HFF-Myc (cell line): ENCODE results near the gene UNC13C.

ENCODE experiments used
- DNase-seq: peaks from one replicate; pipeline ENCODE4 v3.0.0-alpha.2; 2011; ENCODE audit warnings: low read depth; ENCODE audit errors: extremely low read depth
- H3K4me3 ChIP-seq: replicated peaks from 2 replicates; pipeline ENCODE4 v1.5.1; 2011; ENCODE audit warnings: low read depth, mild to moderate bottlenecking, control low read depth, low read length
- CTCF ChIP-seq: IDR thresholded peaks from 2 replicates; pipeline ENCODE4 v1.5.1; 2012; ENCODE audit warnings: mild to moderate bottlenecking, low read depth, low read length, control low read depth; ENCODE audit errors: missing control alignments

The UNC13C gene

GRCh38 chr15:54619180-54619579 lies 640.9 kb downstream of the UNC13C start:
- TF ChIP-seq CTCF = no peak
- no peak for DNase-seq
- H3K4me3 ChIP-seq = no peak overlapping the region

- TF ChIP-seq CTCF = no peak
- DNase-seq = no peak
- no peak overlapping the region for H3K4me3 ChIP-seq
These were observed 642.7 kb downstream of the UNC13C start for GRCh38 chr15:54620916-54621315.

- DNase-seq = no peak
- no peak for TF ChIP-seq CTCF
- H3K4me3 ChIP-seq = no peak overlapping the region
These were observed 657.9 kb downstream of the UNC13C start for GRCh38 chr15:54636147-54636546.

GRCh38 chr15:54638666-54639065 lies 660.4 kb downstream of the UNC13C start:
- H3K4me3 ChIP-seq = no peak overlapping the region
- DNase-seq = no peak
- TF ChIP-seq CTCF = no peak

GRCh38 chr15:54640873-54641272 lies 662.6 kb downstream of the UNC13C start:
- no peak for DNase-seq
- no peak for TF ChIP-seq CTCF
- no peak overlapping the region for H3K4me3 ChIP-seq

- no peak for TF ChIP-seq CTCF
- no peak for DNase-seq
These were observed 666.6 kb downstream of the UNC13C start for GRCh38 chr15:54644796-54645195.

GRCh38 chr15:54659646-54660045 lies 681.4 kb downstream of the UNC13C start:
- no peak overlapping the region for H3K4me3 ChIP-seq
- DNase-seq = no peak
- TF ChIP-seq CTCF = no peak

More at GRCh38 chr15:54644796-54645195, 666.6 kb downstream of the UNC13C start:
- no peak overlapping the region for H3K4me3 ChIP-seq
